HEK293T (cell line): ENCODE results near the gene ANKRD17.

Source experiments
- ARNT ChIP-seq: fragments of 450-650 bp; IDR thresholded peaks from 2 replicates; pipeline ENCODE4 v1.6.1; 2017; ENCODE audit warnings: mild to moderate bottlenecking
- BHLHE40 ChIP-seq: fragments of 450-650 bp; IDR thresholded peaks from 2 replicates; pipeline ENCODE4 v1.6.1; 2016; ENCODE audit warnings: mild to moderate bottlenecking, moderate library complexity, borderline replicate concordance
- CTBP1 ChIP-seq: fragments of 450-650 bp; IDR thresholded peaks from 2 replicates; pipeline ENCODE4 v1.6.1; 2016; ENCODE audit warnings: borderline replicate concordance
- FOXA1 ChIP-seq: fragments of 450-650 bp; IDR thresholded peaks from 2 replicates; pipeline ENCODE4 v1.6.1; 2016; ENCODE audit warnings: mild to moderate bottlenecking
- FOXK2 ChIP-seq: fragments of 450-650 bp; IDR thresholded peaks from 2 replicates; pipeline ENCODE4 v1.6.1; 2016; ENCODE audit warnings: mild to moderate bottlenecking
- FOXM1 ChIP-seq: fragments of 450-650 bp; IDR thresholded peaks from 2 replicates; pipeline ENCODE4 v1.6.1; 2017; ENCODE audit warnings: mild to moderate bottlenecking, borderline replicate concordance
- HDGF ChIP-seq: fragments of 450-650 bp; IDR thresholded peaks from 2 replicates; pipeline ENCODE4 v1.6.1; 2017; ENCODE audit warnings: antibody characterized with exemption, borderline replicate concordance
- NFRKB ChIP-seq: fragments of 450-650 bp; IDR thresholded peaks from 2 replicates; pipeline ENCODE4 v1.6.1; 2016; ENCODE audit warnings: mild to moderate bottlenecking, moderate library complexity
- SUZ12 ChIP-seq: fragments of 450-650 bp; IDR thresholded peaks from 2 replicates; pipeline ENCODE4 v1.6.1; 2016; ENCODE audit warnings: mild to moderate bottlenecking
- TARDBP ChIP-seq: fragments of 450-650 bp; IDR thresholded peaks from 2 replicates; pipeline ENCODE4 v1.6.1; 2016
- ZNF384 ChIP-seq: fragments of 450-650 bp; IDR thresholded peaks from 2 replicates; pipeline ENCODE4 v1.6.1; 2016

DNA sequence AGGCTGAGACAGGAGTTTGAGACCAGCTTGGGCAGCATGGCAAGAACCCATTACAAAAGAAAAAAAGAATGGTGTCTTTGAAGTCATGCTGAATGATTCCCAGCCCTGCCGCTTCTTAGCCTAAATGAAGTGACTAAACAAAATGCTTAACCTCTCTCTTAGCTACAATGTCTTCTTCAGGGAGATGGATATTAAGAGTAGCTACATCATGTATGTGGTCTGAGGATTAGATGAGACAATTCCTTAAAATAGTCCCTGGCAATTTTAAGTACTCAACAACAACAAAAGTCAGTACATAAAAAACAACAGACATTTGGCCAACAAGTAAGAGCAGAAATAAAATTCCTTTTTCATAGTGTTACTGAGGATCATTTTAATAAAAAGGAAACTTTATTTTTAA, 124.8 kb downstream of the ANKRD17 start:
- no peak for TF ChIP-seq ARNT
- TF ChIP-seq SUZ12 = no peak
- no peak for TF ChIP-seq CTBP1
- TF ChIP-seq HDGF = no peak
- no peak for TF ChIP-seq FOXM1
- no peak for TF ChIP-seq FOXK2
- no peak for TF ChIP-seq TARDBP
- no peak for TF ChIP-seq ZNF384
- TF ChIP-seq FOXA1 = no peak
- TF ChIP-seq BHLHE40 = no peak
- no peak for TF ChIP-seq NFRKB
